Measurements from ENCODE around the gene NTSR1.

Gene NTSR1

DNA sequence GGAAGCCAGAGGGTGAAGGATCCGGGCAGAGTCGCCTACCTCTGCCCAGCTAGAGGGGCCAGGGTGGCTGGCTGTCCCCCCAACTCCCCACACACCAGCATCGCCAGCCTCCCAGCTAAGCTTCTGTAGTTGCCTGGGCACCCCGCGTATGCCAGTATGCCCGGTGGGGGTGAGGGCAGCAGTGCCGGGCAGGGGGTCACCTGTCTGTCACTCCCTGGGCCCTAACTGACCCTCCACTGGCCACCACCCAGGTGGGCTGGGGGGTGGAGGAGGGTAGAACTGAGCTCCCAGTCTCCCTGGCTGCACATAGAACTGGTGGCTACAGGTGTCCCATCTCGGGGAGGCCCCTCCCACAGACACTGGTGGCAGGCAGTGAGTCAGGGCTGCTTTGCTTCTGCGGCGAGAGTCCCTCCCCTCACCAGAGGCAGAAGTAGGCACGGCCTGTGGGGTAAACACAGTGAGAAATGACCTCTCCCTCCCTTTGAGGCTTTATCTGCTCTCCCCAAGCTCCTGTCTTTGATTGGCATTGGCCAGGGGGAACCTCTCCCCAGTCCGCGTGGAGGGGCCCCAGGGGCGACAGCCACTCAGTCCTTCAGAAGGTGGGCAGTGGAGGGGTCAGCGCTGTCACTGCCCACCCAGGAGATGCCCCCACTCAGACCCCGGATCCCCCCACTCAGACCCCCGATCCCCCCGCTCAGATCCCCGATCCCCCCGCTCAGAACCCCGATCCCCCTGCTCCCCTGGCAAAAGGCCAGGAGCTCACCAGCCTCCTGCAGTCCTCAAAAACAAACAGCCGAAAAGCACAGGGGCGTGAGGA lies 2.5 kb downstream of the NTSR1 start:
- no peak for DNase-seq

DNA sequence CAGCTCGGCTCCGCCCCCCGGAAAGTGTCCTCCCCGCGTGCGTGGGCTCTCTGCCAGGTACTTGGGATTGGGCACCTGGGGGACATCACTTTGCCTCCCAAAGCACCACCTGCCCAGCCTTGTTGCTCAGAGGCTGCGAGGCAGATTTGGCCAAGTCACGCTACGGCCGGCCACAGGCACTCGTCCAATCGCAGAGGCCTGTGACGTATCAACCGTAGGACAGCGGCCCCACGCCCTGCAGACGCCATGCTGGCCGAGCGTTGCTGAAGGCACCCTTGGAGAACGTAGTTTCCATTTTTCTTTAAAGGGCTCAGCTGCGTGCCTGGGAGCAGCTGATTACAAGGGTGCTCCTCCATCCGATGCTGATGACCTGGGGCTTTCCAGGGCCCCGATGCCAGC lies 3.1 kb downstream of the NTSR1 start:
- no peak for DNase-seq

DNA sequence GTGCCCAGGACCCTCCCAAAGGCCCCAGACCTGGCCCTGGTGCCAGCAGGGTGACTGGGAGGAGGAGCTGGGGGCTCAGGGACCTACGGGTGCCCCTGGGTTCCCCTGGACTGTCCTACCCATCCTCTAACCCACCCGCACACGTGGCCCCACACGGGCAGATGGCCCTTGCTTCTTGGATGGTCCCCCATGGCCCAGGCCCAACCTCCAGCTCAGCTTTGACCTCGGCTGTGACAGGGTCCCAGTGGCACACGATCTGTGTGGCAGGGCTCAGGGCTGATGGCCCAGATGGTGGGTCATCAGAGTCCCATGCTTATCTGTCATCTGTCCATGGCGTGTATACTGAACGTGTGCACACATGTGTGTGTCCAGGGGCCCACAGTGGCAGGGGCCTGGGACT lies 4.0 kb downstream of the NTSR1 start:
- no peak for DNase-seq

DNA sequence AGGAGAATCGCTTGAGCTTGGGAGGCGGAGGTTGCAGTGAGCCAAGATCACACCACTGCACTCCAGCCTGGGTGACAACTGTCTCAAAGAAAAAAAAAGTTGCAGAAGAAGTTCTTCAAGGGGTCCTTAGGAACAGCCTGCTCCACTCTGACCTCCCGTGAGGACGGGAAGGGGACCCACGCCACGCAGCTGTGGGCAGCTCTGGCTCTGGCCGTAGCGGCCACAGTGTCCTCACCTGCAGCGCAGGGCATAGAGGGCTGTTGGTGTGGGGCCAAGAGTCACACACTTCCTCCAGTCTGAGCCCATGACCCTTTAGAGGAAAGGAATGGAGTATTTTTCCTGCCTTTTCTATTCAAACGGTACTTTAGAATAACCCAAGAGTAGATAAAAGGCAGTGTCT lies 5.4 kb downstream of the NTSR1 start:
- no peak for DNase-seq

DNA sequence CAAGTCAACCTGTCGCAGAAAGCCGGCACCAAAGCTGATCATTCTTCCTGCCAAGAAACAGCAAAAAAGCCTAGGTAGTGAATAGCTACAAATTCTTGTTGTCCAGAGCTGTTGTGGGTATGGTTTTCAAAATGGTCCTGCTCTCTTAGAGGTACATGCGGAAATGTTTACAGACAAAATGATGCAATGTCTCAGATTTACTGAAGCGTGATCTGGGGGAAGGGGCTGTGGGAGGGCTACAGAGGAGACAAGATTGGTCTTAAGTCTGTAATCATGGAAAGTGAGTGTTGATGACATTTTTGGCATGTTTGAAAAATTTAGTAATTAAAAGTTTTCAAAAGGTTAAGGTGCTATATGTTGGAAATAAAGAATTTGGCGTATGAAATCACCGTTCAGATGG lies 6.2 kb downstream of the NTSR1 start:
- no peak for DNase-seq

DNA sequence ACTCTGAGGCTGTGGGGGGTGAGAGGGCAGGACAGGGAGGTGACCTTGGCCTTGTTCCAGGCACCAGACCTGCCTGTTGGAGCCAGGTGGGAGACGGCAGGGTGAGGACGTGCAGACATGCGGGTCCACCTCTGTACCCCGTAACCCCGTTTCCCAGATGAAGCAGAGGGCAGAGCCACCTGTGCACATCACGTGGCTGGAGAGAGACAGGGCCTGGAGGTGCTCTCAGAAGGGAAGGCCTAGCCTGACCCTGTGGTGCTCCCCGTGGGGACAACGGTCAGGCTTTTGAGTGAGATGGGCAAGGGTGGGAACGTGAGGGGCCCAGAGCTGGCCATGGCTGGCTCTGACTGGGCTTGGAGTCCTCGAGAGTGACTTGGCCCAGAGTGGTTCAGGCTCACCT lies 6.6 kb downstream of the NTSR1 start:
- no peak for DNase-seq

DNA sequence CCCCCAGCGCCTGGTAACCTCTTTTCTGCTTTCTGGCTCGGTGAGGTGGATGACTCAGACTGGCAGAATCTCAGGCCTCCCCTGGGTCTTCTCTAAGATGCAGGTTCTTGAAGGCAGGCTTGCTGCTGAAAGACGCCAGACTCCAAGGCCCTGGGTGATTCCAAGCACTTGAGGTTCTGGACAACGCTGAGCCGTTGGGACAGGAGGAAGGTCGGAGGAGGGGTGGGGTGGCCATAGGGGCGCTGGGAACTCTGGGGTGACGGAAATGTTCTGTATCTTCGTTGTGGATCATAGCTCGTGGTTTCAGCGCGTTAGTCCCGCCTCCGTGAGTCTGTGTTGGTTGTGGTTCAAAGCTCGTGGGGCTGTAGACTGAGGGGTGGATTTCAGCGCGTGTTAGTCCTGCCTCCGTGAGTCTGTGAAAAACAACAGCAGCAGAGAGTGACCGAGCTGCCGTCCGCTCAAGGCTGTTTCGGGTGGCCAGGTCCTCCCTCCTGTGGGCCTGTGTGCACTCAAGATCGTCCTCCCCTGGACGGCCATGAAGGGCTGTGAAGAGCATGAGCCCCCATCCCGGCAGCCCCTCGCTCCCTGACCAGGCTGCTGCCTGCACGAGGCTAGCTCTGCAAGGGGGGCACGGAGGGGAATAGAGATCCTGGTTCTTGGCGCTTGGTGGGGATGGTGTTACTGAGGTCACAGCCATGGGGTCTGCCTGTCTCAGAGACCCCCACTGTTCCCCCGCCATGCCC lies 7.7 kb downstream of the NTSR1 start:
- no peak for DNase-seq

DNA sequence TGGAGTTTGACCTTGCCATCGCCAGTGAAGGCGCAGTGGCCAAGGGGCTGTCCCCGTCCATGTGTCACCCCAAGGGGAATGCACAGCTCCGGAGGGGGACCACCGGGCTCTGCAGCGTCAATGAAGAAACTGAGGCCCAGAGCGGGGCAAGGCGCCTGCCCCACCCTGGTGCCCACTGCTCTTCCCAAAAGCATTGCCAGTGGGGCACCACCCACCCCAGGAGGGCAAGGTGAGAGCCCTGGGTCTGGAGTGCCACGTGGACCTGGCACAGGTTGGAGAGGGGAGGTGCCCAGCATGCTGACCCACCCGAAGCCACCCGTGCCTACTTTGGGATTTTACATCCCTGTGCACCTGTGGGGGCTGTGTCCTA lies 8.3 kb downstream of the NTSR1 start:
- DNase-seq = no peak

DNA sequence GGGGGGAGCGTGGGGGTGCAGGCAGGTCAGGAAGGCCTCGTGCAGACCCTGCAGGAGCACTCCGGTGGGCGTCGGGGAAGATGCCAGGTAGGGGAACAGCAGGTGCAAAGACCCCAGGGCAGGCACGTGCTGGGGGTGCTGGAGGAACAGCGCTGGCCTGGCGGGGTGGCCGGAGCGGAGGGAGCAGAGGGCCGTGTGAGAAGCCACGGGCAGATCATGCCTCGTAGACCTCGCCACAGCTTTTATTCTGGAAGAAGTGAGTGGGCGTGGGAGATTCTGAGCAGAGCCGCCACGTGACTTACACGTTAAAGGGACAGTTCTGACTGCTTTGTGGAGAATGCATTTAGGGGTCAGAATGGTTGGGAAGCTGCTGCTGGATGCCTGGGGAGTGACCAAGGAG lies 9.3 kb downstream of the NTSR1 start:
- no peak for DNase-seq

DNA sequence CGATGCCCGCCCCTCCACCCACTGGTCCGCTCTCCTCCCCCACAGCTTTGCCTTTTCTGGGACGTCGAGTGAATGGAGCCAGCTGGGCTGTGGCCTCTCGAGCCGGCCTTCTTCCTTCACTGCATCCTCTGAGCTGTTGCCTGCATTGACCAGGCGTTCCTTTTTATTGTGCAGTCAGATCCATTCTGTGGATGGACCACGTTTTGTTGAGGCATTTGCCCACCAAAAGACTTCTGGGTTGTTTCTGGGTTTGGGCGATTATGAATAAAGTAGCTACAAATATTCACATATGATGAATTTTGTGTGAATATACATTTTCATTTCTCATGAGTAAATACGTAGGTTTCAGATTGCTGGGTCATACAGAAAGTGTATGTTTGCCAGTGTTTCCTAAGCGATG lies 9.9 kb downstream of the NTSR1 start:
- DNase-seq = no peak

DNA sequence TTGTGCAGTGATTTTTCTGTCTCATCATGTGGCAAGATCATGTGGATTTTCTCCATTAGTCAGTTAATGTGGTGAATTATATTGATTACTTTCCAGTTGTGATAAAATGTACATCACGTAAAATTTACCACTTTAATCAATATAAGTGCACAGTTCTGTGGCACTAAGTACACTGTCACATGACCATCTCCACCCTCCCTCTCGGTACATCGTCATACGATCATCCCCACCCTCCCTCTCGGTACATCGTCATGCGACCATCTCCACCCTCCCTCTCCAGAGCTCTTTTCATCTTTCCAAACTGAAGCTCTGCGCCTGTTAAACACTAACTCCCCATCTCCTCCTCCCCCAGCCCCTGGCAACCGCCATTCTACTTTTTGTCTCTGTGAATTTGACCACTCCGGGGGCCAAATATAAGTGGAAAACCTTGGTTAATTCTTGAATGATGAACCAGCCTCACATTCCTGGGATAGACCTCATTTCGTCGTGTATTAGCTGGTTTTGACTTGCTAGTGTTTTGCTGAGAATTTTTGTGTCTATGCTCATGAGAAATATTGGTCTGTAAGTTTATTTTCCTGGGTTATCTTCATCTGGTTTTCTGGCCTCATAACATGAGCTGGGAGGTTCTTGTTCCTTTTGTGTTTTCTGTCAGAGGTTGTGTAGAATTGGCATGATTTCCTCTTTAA lies 10.8 kb downstream of the NTSR1 start:
- no peak for DNase-seq

DNA sequence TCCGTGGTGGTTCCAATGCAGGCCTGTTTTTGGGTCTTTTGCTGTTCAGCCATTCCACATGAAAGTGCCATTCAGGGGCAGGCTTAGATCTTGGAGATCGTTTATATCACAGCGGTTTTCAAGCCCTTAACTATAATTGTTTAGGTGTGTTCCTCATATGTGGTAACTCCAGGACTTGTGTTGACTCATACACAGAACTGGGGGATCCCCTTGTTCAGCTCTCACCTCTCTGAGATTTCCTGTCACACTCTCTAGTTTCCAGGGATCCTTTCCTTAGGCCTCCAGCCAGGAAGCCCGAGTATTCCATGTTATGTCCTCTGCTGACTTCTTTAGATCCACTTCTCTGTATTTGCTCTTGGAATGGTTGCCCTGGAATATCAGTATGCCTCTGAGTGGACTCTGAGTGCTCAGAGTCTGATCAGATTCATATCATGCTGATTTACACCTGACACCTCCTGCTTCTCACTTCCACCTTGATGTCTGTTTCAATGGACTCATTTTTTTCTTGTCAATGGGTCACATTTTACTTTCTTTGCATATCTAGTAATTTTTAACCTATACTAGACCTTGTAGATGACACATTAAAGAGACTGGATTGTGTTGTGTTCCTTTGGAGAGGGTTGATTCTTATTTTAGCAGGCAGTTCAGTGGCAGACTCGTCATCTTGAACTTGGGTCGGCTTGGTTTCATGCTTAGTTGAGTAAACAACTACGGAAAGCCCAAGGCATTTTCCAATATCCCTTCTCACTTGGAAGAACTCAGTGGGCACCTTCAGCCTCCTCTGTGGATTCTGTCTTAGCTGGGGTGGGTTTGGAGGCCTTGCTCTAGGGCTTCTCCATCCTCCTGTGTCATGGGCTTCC lies 13.1 kb downstream of the NTSR1 start:
- no peak for DNase-seq

DNA sequence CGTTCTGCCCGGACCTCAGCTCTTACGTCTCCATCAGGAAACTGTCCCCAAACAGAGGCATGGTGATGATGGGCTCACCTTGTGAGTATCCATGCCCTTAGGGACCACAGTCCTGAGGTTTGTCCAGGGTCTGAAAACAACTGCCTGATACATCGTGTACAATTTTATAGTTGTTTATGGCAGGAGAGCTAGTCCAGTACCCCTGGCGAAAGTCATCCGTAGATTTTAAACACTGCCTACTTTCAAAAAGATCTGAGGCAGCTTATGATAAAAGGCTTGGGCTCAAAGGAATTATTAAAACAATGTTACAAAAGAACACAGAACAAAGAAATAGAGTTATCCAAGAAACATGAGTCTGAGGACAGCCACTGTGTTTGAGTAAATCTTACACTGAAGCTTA lies 14.0 kb downstream of the NTSR1 start:
- no peak for DNase-seq

DNA sequence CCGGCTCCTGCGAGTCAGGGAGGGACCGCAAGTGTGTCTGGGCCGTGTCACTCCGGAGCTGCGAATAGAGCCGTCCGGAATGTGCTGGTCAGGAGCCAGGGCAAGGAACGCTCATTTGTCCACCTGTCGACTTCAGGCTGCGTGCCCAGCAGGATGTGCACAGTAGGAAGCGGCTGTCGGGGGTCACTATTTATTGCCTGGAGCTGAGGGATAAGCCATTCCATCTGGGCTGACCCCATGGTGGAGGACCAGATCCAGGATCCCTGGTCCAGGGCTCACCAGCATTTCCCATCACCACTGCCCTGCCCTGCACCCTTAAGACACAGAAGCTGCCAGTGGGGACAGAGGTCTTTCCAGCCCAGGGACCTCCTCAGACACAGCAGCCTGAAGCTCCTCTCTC lies 14.7 kb downstream of the NTSR1 start:
- no peak for DNase-seq

DNA sequence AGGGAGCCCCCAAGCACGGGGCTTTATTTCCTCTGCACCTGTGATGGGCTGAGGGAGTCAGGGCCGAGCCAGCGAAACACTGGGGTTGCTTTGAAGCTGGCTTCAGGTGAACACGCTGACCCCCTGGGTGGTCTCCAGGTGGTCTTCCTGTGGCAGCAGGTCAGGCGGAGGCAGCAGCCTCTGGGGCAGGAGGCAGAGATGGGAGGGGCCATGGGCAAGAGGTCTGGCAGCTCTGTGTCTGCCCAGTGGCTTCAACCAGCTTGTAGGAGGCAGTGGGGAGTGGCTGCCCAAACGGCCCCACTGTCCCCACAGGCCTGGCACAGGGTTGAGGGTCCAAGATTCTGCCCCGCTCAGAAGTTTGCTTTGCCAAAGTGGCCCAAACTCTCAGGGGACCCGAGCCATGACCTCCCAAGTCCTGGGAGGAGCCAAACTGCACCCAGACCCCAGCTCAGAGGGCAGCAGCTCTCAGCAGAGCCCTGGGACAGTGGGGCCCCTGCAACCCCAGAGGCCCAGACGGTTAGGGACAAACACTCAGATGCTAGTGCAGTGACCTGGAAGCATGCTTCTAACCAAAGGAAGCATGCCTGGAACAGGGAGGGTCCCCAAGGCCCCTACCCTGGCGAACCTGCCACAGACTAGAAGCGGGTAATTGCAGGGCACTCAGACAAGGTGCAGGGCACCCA lies 15.3 kb downstream of the NTSR1 start:
- no peak for DNase-seq

DNA sequence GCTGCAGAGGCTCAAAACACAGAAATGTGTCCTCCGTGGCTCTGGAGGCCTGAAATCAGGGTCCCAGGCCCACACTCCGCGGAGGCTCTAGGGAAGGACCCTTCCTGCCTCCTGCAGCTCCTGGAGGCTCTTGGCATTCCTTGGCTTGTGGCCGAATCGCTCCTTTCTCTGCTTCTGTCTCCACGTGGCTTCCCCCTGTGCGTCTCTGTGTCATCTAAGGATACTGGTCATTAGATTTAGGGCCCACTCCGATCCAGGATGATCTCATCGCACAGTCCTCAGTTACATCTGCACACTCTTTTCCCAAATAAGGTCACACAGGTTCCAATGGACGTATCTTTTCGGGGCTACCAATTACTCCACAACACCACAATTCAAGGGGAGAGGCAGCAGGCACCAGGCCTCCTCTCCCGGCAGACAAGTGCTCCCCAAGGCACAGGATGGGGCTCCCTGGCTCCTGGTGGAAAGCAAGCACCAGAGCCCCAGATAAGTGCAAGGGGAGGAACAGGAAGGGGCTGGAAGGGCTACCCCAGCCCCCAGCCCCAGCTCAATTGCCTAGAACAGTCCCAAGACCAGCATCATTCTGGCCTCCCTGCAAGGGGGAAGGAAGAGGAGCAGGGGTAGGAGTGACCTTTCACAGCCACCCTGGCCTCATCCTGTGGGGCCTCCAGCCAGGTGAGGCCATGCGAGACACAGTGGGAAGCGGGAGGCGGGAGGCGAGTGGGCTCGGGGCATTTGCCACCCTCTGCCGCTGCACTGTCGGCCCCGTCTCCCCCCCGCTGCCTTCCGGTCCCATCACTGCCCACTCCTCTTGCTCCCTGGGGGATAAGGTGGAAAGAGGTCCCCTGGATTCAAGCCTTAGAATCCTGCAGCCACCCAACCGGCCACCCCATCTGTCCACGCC lies 16.3 kb downstream of the NTSR1 start:
- no peak for DNase-seq

DNA sequence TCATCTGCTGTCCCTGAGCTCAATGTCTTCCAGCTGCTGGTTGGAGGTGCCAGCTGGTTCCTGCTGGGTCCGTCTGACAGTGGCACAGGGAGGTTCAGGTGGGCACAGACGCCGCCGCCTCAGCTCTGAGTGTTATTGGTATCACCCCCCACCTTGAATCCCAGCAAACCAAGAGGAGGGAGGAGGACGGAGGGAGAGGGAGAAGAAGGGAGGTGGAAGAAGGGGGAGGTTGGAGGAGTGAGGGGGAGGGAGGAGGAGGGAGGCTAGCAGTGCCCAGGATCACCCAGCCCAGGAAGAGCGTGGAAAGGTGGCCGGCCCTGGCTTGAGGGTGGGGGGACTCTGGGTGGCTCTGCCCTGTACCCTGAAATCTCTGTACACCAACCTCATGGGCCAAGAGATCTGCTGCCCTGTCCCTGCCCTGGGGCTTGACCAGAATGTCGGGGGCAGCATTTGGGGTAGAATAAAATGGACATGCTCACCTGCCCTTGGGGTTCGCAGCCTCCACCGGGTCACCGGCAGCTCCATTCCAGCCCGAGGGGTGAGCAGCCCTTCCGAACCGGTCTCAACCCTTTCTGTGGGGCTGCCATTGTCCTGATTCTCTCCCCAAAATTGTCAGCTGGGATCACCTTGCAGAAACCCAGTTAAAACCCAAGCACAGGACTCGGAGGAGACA lies 17.1 kb downstream of the NTSR1 start:
- DNase-seq = no peak

DNA sequence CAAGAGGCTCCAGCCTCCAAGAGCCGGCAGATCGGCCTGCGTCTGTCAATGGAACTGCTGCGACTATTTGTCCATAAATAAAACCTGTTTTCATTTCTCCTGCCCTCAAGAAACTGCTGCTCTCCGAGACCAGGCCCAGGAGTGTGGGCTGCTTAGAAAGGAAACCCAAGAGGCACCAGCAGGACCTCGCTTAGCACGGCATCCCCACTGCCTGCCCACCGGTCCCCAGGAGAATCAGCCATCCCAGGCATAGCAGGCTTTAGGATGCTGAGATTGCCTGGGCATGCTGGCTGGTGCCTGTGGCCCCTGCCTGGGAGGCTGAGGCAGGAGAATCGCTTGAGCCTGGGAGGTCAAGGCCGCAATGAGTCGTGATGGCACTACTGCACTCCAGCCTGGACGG lies 17.6 kb downstream of the NTSR1 start:
- no peak for DNase-seq

DNA sequence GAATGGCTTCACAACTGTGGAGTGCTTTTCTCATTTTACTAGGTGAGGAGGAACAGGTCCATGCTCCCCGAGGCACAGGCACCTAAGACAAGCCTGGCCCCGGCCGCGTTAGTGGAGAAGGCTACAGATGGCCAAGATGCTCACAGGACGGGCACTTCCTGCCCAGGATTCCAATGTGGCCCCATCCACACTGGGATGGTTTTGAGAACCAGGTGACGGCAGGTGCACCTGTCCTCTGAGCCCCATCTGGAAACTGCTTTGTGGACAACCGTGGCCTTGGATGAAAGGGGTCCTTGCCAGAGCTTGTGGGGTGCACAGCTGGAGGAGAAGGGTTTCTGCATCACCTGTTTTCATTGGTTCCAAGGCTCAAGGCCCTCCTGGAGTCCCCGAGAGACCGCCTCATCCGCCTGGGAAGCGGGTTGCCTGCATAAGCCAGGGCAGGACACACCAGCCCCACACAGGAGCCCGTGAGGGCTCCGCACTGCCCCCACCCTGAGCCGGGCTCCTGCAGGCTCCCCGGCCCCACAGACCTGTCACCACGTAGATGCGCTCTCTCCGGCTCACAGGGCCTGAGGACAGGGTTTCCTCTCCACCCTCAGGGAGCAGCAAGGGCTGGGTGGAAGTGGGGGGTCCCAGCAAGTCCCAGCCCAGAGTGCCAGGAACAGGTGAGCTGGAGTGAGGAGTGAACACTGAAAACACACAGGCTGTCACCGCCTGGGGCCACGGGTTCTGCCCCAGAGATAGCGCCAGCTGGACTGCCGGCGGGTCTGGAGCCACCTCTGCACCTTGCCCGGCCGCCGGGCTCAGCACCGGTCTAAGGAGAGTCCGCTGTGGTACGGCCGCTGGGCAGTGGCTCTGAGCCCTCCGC lies 18.3 kb downstream of the NTSR1 start:
- DNase-seq = no peak

DNA sequence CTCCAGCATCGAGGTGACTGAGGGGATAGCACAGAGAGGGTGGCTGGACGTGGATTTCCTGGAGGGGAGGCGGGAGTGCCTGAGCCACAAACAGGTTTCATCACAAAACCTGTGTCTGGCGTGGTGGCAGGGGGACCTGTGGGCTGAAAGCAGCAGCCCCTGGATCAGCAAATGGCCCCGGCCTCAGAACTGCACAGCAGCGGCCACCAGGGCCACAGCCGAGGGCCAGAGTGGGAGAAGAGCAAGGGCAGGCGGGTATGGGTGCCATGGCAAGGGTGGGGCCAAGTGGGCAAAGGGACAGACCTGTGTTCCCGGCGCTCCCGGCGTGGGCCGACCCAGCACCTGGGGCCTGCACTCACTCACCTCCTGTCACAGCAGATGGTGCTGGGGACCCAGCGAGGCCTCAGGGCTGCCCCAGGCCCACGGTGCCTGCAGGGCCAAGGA lies 19.0 kb downstream of the NTSR1 start:
- no peak for DNase-seq
